EH (cell line): ENCODE data around the gene SLIT1.
"Not testable (repeated sequence)": the region's sequence is repeated elsewhere in the genome, so short reads cannot be mapped to it uniquely, and the experiment has no call there.

Experiments used
- DNase-seq: peaks from one replicate; pipeline ENCODE4 v3.0.0-alpha.2; 2015; ENCODE audit warnings: low read depth

The SLIT1 gene

DNA sequence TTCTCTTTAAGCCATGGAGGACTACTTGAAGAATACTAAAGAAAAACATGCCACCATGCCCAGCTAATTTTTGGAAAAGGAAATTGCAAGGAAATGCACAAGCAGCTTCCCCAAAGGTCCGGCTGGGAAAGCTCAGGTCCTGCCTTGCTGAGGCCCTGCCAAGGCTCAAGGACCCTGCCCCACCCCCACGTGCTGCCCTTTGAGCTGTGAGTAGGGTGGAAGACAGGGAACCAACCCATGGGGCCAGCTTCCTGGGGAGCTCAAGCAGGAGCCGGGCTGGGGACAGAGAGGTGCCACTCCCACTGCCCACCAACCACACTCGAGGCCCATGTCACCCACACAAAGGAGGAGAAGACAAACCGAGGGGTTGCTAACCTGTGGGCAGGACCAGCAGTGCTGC, 78.2 kb downstream of the SLIT1 start:
- DNase-seq: no peak

DNA sequence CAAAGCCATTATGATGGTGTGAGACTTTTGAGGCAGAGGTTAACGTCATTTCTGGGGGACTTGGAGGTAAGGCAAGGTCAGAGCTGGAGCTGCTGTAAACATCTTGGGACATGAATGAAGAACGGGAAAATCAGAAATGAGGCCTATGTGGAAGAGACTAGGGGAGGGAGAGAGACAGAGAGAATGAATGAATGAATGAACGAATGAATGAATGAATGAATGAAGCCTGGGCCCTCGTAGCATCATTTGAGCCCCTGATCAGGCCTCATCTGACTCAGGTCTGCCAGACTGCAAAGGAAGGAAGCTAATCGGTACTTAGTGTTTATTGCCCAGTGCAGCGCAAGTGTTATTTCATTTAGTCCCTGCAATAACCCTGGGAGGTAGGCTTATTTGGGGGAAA, 79.6 kb downstream of the SLIT1 start:
- no peak for DNase-seq

DNA sequence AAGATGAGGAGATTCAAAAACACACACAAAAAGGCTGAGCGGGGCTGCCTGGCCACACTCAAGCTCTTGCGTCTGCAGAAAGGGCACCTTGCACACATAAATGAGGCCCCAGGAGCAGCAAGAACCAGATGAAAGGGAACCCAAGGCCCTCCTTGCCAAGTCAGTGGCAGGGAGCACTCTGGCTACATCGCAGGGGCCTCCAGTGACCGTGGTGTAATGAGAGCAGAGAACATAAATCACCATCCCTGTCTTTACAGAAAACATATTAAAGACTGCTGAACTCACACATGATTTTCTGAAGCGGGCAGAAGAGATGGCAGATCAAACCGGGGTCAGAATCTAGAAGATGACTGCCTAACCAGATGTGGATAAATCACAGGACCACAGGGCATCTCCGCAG, 80.5 kb downstream of the SLIT1 start:
- DNase-seq: no peak

DNA sequence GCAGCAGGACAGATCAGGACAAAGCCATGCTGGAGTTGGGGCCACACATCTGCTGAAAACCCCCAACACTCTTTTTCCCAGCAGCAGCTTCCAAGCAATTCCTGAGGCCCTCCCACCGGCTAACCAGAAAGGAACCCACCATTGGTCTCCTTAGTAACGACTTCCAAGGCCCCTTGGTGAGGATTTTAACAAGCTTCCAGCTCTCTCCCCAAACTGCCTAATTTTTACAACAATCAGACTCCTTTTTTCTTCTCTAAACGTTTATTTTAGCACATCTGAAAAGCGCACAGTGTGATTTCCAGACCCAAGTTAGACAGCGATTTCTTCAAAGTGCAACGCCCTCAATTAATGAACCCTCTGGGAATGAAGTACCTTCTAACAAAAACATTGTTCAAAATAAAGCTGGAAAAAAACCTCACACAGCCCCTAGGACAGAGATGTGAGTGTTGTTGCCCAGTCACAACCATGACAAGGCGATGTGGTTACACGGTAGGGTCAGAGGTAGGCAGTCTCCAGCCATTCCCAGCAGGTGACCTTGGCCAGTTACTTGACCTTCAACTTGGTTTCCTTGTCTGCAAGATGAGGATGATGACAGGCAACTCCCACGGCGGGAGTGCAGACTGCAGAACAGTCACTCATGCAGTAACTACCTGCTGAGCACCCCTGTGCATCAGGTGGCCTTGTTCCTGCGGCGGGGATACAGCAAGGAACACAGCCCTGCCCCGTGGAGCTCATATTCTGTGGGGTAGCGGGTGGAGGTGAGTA, 82.3 kb downstream of the SLIT1 start:
- no peak for DNase-seq

DNA sequence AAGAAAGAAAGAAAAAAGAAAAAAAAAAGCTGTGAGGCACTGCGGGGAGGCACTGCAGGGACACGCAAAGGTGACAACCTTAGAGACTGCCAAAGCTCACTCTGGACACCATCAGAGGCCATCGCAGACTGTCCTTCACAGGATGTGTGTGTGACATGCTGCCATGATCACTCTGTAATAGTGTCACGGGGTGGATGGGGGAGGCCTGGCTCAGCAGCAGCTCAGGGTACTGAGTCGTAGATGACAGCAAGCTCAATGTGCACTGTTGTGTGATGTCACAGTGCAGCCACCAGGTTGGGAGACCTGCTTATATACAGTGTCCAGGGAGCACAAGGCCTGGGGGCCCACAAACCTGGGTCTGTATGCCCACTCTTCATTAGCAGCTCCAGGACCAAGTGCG, 83.3 kb downstream of the SLIT1 start:
- no peak for DNase-seq

DNA sequence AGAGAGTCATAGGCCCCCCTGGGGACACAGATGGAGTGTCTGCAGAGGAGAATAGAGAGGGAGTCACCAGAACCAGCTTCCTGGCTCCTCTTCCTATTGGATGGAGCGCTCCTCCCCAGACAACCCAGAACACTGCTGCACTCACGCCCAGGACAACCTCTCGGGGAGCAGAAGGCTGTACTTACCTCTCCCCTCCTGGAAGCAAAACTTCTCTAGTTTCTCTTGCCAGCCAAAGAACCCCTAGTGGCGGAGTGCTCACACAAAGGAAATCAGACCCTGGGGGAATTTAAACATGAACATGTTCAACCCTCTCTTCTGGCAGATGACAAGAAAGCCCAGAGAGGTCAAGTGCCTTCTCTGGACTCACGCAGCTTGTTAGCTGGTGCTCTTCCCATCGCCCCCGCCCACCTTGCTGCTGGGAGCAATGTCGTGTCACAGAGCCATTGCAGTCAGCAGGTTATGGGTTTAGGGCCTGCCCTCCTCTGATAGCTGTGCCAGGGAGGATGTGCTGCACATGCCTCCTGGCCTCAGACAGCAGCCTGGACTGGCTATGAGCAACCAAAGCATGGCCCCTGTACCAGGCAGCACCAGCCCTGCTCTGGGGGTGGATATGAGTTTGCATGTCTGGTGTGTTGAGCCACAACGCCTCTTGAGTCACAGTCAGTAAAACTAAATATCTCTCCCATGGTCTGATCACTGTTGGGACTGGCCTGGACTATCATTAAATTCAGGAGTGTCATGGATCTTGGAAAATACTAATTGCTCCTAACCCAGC, 84.4 kb downstream of the SLIT1 start:
- no peak for DNase-seq

DNA sequence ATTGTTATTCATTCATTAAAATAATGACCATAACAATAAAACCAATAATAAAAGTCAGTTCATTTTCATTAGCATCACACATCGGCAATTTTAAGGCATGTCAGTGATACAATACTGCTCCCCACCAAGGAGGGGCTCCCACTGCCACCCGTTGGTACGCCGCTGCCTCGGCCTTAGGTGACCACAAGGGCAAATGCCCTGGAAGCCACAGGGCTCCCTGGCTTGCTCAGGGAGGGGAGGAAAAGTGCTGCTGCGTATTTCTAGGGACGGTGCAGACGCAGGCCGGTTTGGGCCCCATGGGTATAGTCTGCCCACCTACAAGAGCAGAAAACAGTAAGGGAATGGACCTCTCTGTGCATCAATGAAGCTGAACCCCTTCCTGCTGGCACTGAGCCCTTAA, 85.1 kb downstream of the SLIT1 start:
- no peak for DNase-seq

DNA sequence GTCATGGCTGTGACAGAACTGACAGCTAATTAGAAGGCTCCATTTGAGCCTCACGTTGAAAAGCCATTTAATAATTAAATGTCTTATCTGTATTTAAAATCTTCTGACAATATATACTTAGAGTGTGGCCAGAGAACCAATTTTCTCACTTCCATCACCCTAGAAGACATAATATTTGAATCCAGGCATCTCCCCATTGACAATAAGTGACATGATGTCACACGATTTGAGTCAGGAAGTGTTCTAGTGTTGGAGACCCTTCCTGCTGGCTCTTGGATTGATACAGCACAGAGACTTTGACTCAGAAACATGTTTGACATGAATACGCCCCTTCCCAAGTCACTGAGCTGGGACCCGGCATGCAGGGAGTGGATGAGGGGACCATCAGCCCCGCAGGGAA, 85.9 kb downstream of the SLIT1 start:
- DNase-seq: no peak

DNA sequence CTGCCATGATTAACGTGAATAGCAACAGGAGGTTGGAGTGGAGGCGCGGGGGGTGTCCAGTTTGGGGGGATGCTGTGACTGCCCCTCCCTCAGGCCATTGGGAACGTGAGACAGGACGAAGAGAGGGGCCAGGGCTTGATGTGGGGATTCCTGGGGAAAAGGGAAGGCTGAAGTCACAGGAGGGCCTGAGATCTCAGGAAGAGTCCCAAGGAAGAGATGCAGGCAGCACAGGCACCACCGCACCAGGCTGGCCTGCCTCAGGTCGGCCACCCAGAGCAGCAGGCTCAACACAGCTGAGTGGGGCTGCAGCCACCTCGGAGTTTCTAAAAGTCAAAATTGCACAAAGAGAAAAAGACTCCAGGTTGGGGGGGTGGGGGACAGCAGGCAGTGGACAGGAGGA, 86.7 kb downstream of the SLIT1 start:
- DNase-seq: no peak

DNA sequence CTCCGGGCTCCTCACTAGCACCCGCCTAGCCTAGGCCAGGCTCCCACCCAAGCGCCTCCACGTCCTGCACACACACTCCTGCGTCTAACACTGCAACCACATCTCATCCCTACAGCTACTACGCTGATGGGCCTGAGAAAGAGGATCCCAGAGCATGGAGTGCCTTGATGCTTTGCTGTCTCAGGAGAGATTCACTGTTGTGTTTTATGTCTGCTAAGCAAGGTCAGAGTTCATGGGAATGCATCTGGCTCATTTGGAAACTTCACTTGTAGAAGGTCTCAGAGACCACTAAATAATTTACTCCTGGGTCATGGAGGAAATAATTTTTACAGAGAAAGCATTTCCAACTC, 88.7 kb downstream of the SLIT1 start:
- DNase-seq: no peak

DNA sequence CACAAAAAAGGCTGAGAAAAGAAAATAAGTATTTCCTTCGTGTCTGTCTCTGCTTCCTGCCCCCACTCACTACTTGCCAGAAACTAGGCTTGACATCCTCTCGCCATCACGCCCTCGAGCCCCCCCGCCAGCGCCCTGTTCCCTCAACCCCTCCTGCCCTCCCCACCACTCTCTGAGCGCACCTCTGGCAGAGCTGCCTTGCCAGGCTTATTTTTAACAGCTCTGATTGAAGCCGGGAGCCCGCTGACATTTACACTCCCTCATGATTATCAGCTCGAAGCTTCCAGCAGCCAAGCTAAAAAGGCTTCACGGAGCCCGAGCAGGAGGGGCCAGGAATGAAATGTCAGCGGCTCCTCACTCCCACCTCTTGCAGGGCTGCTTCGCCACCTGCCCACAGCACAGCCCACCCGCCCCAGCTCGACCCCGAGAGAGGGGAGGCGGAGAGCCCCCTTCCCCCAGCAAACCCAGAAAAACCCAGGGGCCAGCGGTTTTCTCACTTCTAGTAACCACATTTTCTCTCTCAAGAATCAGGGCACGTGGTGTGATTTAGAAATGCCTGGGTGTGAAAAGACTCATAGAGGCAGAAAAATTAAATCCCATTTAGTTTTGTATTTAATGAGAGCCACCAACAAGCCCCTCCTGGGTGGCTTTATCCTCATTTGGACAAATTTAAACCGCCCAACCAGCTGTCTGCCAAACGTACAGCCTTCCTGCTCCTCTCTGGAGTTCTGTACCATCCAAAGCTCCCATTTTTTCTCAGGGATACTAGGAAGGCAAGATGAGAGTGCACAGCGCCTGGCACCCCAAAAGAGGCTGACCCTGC, 89.3 kb downstream of the SLIT1 start:
- no peak for DNase-seq

DNA sequence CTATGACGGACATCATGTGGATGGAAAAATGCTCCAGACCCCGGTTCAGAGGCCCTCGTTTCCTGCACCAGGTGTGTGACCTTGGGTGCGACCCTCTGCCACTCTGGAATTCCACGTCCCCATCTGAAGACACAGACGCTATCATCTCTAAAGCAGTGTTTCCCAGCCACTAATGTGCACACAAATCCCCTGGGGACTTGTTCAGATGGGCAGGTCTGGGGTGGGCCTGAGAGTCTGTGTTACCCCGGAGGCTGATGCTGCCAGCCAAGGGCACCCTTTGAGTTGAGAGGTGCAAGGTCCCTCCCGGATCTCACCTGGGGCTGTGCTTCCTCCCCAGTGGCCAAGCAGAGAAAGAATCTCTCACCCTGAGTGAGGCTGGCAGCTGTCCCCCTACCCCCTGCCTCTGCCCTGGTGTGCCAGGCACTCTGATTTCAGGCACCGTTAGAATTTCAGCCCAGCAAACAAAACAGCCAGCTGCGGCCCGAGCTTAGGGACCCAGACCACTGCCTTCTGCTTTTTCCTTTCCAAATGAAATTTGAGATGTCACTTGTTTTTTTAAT, 90.0 kb downstream of the SLIT1 start:
- no peak for DNase-seq

DNA sequence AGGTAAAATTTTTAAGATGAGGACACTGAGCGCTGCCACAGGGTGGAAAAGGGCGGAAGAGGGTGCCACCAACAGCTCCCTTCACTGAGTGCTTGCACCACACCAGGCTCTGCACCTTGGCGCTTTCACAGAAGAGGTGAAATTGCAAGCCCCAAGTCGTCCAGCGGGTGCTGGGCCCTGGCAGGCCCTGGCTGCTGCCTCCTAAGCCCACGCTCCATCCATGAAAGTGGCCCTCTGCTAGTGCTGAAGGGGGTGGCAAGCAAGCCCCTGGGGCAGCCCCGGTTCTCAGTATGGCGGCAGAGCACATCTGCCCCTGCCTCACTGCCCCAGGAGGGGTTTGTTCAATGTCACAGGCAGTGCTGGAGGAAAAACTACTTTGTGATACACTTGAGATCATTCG, 95.1 kb downstream of the SLIT1 start:
- DNase-seq: no peak

DNA sequence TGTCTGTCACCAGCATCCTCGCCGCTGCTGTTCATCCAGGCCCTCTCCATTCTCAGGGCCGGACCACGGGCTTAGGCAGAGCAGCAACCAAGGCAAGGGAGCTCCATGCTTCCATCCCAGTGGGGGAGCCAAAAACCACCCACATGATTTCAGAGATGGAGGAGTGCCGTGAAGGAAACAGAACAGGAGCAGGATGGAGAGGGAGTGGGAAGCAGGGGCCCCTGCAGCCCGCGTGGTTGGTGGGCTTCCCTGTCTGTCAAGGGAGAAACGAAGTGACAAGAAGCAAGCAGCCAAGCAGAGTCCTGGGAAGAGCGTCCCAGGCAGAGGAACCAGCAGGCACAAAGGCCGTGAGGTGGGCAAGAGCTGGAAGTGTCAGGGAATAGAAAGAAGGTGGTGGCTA, 95.7 kb downstream of the SLIT1 start:
- DNase-seq: no peak

DNA sequence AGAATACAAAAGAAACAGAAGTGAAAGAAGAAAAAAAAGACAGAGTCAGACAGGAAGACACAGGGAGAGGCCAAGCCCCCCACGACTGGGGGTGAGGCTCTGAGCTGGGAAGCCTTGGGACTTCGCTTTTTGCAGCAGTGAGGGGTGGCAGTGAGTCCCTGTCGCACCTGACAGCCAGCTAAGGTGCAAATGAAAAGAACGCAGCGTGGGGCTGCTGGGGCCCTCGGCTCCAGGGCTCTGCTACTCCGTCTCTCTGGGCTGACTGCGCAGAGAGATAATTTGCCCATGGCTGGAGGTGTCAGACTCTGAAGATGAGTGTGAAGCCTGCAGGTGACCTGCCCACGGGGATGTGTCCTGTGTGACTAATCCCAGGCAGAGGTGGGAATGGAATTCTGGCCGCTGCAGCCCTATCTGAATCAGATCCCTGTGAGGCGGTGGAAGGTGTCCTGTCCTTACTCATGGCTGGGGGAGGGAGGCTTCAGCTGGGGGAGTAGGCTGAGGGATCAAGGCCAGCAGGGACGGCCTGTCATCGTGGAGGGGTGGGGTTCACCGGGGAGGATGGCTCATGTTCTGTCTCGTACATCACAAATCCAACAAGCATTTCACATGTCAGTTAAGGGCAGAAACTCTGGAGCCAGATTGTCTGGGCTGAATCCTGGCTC, 96.4 kb downstream of the SLIT1 start:
- DNase-seq: no peak

DNA sequence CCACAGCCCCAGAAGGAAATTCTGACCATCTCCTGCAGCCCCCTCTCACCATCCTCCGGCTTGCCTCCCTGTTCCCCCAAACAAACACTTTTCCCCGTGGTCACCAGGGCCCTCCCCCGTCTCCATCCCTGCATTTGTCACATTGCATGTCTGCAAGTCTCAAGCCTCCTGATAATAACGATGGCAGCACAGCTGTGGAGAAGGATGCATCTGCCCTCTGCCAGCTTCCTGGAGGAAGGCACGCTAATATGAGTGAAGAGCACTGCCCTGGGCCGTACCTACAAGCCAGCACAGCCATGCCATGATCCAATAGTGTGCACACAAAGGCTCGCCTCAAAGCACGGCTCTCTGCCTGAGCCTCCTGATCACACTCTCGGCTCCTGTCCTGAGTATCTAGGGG, 98.5 kb downstream of the SLIT1 start:
- no peak for DNase-seq

DNA sequence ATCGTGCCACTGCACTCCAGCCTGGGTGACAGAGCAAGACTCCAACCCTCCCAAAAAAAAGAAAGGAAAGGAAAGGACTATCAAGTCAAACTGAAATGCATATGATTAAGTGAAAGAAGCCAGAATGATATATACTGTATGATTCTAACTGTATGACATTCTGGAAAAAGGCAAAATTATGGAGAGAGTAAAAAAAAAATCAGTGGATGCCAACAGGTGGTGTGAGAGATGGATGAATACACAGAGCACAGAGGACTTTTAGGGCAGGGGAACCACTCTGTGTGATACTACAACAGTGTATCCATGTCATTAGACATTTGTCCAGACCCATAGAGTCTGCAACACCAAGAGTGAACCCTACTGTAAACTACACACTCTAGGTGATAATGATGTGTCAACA, 99.2 kb downstream of the SLIT1 start:
- DNase-seq: no peak

DNA sequence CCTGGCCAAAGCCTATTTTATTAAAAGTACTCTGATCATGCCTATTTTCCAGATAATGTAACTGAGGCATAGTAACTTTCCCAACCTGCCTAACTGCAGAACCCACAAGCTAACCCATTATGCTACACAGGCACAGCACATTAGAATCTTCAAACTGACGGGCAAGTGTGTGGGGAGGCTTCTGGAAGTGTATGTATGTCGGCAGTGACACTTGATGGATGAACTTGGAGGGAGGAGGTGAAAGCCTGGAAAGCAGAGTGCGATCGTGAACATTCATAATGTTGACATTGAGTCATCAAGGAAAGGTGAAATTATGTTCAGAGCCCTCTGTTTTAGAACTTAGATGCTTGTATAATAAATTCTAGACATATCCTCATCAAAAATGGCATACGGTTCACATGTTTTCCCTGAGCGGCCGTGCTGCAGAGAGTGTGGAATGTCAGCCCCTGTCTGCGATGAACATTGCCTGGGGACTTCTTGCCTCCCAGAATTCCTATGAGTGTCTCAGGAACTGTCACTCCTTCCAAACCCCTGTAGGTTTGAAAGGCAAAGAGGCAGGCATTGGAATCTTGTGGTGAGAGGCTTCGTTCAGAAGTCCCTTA, 102.4 kb downstream of the SLIT1 start:
- DNase-seq: no peak

DNA sequence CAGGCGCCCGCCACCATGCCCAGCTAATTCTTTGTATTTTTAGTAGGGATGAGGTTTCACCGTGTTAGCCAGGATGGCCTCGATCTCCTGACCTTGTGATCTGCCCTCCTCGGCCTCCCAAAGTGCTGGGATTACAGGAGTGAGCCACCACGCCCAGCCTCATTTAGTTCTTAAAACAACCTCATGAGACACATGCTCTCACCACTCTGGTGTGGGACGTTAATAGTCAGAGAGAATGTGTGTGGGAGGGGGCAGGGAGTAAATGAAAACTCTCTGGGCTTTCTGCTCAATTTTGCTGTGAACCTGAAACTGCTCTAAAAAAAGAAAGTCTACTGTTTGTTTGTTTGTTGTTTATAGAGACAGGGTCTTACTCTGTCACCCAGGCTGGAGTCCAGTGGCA, 103.2 kb downstream of the SLIT1 start:
- DNase-seq: not testable (repeated sequence)

DNA sequence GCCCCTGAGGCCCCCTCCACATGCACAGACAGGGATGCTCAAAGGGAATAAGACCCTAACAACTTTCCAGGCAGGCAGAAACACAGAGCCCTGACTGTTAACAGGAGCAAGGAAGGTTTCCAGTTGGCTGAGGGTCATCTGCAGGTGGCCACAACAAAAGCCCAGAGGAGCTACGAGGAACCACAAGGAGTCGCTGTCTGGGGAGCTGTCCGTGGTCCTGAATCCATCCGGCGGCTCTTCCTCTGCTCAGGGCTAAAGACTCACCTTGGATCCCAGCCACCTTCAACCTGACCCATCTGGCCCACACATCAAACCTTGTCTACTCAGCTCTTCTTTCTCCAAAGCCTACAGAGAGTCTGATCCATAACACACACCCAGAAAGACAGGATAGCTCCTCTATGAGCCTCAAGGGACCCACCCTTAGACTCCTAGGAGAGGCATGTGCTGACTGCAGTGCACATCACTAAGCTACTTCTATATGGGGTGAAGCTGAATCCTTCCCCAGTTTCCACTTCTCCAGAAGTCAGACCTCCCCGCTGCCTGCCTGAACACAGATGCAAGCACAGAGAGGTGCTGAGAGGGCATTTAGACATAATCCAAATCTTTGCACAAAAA, 104.0 kb downstream of the SLIT1 start:
- peak; percentile 62 for DNase-seq

DNA sequence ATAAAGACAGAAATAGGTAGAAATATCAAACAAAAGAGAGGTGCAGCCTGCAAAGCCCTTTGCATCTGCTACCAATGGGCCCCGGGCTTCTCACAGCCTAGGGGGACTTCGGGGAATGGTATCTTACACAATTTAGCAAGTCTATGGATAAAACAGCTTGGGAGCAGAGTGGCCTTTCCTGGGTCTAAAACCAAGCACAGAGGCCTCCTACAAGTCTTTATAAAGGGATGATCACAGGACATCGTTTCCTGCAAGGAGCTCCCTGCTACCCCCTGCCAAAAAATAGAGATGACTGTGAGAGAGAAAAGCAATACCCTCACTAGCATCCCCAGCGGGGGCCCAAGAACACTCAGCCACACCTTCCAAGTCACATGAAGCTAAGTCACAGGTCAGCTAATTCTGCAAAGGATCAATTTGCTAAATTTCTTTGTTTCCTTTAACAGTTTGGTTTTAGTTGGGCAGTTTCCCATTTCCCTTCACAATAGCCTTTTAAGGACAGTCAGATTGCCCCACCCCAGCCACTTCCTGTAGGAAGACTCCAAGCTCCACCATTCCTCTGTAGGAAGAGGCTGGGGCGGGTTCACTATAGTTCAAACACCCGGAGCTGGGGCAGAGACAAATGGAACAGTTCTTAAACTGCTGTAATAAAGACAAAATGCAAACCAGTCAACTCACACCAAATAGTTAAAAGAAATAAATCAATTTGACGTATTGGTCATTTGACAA, 105.5 kb downstream of the SLIT1 start:
- no peak for DNase-seq
